ENCODE results near the gene CD177.
"Not testable (repeated sequence)": the region's sequence is repeated elsewhere in the genome, so short reads cannot be mapped to it uniquely, and the experiment has no call there.

The CD177 gene

GRCh38 chr19:43318796-43319314, 34.6 kb upstream of the CD177 start:
- no peak for TF ChIP-seq CTCF (IDR thresholded peaks at IDR 0.05; ENCODE audit: low read depth, low read length, missing control alignments)
- DNase-seq (ENCODE audit: low read depth): no peak
- no peak overlapping the region for H3K4me3 ChIP-seq (ENCODE audit: low read depth, low read length)

GRCh38 chr19:43320546-43320945, 32.9 kb upstream of the CD177 start:
- no peak for TF ChIP-seq CTCF (IDR thresholded peaks at IDR 0.05; ENCODE audit: low read depth, low read length, missing control alignments)
- H3K4me3 ChIP-seq (ENCODE audit: low read depth, low read length): no peak overlapping the region
- no peak for DNase-seq (ENCODE audit: low read depth)

GRCh38 chr19:43326761-43327160, 26.7 kb upstream of the CD177 start:
- DNase-seq (ENCODE audit: low read depth); H3K4me3 ChIP-seq (ENCODE audit: low read depth, low read length): not testable (repeated sequence)

GRCh38 chr19:43328561-43328960, 24.9 kb upstream of the CD177 start:
- not testable (repeated sequence) for H3K4me3 ChIP-seq (ENCODE audit: low read depth, low read length); DNase-seq (ENCODE audit: low read depth)

- H3K4me3 ChIP-seq (ENCODE audit: low read depth, low read length); DNase-seq (ENCODE audit: low read depth): not testable (repeated sequence)
Measured at GRCh38 chr19:43329049-43329448, 24.4 kb upstream of the CD177 start.

GRCh38 chr19:43329989-43330388, 23.5 kb upstream of the CD177 start:
- H3K4me3 ChIP-seq (ENCODE audit: low read depth, low read length): no peak overlapping the region
- DNase-seq (ENCODE audit: low read depth): no peak
- TF ChIP-seq CTCF (IDR thresholded peaks at IDR 0.05; ENCODE audit: low read depth, low read length, missing control alignments): no peak

- no peak for TF ChIP-seq CTCF (IDR thresholded peaks at IDR 0.05; ENCODE audit: low read depth, low read length, missing control alignments)
- DNase-seq (ENCODE audit: low read depth): no peak
- no peak overlapping the region for H3K4me3 ChIP-seq (ENCODE audit: low read depth, low read length)
Measured at GRCh38 chr19:43330726-43331434, 22.6 kb upstream of the CD177 start.

GRCh38 chr19:43331435-43332010, 22.0 kb upstream of the CD177 start:
- TF ChIP-seq CTCF (IDR thresholded peaks at IDR 0.05; ENCODE audit: low read depth, low read length, missing control alignments): no peak
- DNase-seq (ENCODE audit: low read depth): no peak
- no peak overlapping the region for H3K4me3 ChIP-seq (ENCODE audit: low read depth, low read length)
